MCF 10A (cell line): ENCODE results near the gene SNRNP48. TPM values are rescaled to one million over a fixed set of nuclear protein-coding genes. Genes with fewer than 3 reads are reported as not detected.

Experiments used
- BruUV-seq: library from RNA; stranded (reverse); fragments of 400-500 nt; replicated peaks from 2 replicates; lab custom pipeline; 2021; lab: Mats Ljungman, UMichigan
- CTCF ChIA-PET: fragments of 300-600 bp; sonication (Branson Sonifier 250); formaldehyde crosslinking; extraction: SDS; loops from one replicate; lab custom pipeline; 2021; ENCODE audit warnings: antibody characterized with exemption, inconsistent platforms; lab: Yijun Ruan, JAX
- POLR2A ChIA-PET: fragments of 300-600, 350-650 bp; sonication (Branson Sonifier 250); formaldehyde crosslinking; extraction: SDS; loops from one replicate; lab custom pipeline; 2020; ENCODE audit warnings: antibody characterized with exemption, inconsistent platforms; lab: Yijun Ruan, JAX
- DNase-seq: peaks from one replicate; pipeline ENCODE4 v3.0.0-alpha.2; 2018; ENCODE audit not compliant: unreplicated experiment
- H3K27ac Mint-ChIP-seq: one replicate; pipeline ENCODE4 v1.8.0; 2022; ENCODE audit warnings: mild to moderate bottlenecking, low read depth, mixed read lengths; ENCODE audit not compliant: unreplicated experiment
- H3K27me3 Mint-ChIP-seq: one replicate; pipeline ENCODE4 v1.8.0; 2022; ENCODE audit warnings: mixed read lengths; ENCODE audit not compliant: insufficient read depth, unreplicated experiment
- H3K36me3 Mint-ChIP-seq: one replicate; pipeline ENCODE4 v1.8.0; 2022; ENCODE audit warnings: mild to moderate bottlenecking, moderate library complexity, mixed read lengths; ENCODE audit not compliant: insufficient read depth, unreplicated experiment
- H3K4me1 Mint-ChIP-seq: one replicate; pipeline ENCODE4 v1.8.0; 2022; ENCODE audit warnings: mixed read lengths; ENCODE audit not compliant: insufficient read depth, unreplicated experiment
- H3K4me3 Mint-ChIP-seq: one replicate; pipeline ENCODE4 v1.8.0; 2022; ENCODE audit warnings: mild to moderate bottlenecking, moderate library complexity, mixed read lengths; ENCODE audit not compliant: unreplicated experiment
- H3K9me3 Mint-ChIP-seq: one replicate; pipeline ENCODE4 v1.8.0; 2022; ENCODE audit warnings: mixed read lengths; ENCODE audit not compliant: unreplicated experiment
- intact Hi-C: fragments of 100-400 bp; cut with micrococcal nuclease; formaldehyde crosslinking; loops from 2 replicates; pipeline ENCODE4 v1.14.1; 2022
- total RNA-seq: library from RNA; stranded (reverse); gene quantifications from 2 replicates; pipeline ENCODE4 v1.2.3, GENCODE V29; 2022
- TF ChIP-seq, protein P1 (sequence below): fragments of 200-600 bp; IDR thresholded peaks from one replicate; pipeline ENCODE4 v1.8.0; 2022; ENCODE audit warnings: antibody characterized with exemption, mild to moderate bottlenecking; ENCODE audit not compliant: unreplicated experiment

SNRNP48 gene
- total RNA-seq, 1 experiment from 2014 or later, result 10.2 TPM

DNA sequence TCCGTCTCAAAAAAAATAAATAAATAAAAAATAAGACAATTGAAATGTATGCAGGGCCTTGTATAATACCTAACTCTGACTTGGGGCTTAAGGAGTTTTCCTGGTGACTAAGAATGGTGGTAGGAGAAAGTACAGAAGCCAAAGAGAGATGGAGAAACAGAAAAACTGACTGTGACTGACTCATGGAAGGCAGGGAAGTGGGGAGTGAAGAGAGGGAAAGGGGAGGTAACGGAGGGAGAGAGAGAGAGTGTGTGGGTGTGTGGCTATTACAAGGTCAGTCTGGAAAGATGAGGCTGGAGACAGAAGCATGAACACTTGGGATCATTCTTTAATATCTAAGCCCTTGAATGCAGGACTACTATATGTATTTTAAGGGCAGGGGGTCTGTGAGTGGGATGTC is 38.5 kb downstream of the SNRNP48 start:
- Mint-ChIP-seq H3K4me3 (no peak overlapping the region), H3K27ac (no peak overlapping the region), H3K9me3 (peaks cover 7% of the 10 kb centered on the region), H3K36me3 (no peaks in the 10 kb centered on the region), H3K4me1 (no peaks in the 10 kb centered on the region), H3K27me3 (no peaks in the 10 kb centered on the region)
- POLR2A ChIA-PET, result no interaction called here
- TF ChIP-seq, protein P1, sequence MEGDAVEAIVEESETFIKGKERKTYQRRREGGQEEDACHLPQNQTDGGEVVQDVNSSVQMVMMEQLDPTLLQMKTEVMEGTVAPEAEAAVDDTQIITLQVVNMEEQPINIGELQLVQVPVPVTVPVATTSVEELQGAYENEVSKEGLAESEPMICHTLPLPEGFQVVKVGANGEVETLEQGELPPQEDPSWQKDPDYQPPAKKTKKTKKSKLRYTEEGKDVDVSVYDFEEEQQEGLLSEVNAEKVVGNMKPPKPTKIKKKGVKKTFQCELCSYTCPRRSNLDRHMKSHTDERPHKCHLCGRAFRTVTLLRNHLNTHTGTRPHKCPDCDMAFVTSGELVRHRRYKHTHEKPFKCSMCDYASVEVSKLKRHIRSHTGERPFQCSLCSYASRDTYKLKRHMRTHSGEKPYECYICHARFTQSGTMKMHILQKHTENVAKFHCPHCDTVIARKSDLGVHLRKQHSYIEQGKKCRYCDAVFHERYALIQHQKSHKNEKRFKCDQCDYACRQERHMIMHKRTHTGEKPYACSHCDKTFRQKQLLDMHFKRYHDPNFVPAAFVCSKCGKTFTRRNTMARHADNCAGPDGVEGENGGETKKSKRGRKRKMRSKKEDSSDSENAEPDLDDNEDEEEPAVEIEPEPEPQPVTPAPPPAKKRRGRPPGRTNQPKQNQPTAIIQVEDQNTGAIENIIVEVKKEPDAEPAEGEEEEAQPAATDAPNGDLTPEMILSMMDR, result no peak
- CTCF ChIA-PET, result no interaction called here
- intact Hi-C loops, result no loop called here
- no peak for DNase-seq
- BruUV-seq, result no TSS peak

DNA sequence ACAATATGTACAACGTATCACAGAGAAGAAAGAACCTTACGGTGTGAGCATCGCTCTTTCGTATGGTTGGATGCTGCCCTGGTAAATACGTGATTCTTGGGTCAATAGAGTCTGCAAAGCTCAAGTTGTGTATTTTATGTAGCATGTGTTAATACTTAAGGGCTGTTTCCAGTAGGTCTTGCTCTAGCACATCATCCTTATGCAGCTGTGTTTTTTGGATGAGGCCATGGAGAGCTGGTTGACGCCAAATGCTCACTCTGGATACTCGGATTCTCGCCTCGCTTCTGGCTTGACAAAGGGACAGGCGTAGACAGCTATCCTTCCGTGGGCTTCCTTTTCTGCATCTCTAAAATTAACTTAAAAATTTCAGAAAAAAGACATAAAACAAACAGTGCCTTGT is 38.9 kb downstream of the SNRNP48 start:
- BruUV-seq, result no TSS peak
- Mint-ChIP-seq H3K4me1 (no peaks in the 10 kb centered on the region), H3K27me3 (no peaks in the 10 kb centered on the region), H3K4me3 (no peak overlapping the region), H3K36me3 (no peaks in the 10 kb centered on the region), H3K27ac (no peak overlapping the region), H3K9me3 (peaks cover 7% of the 10 kb centered on the region)
- no peak for DNase-seq
- ChIA-PET POLR2A (no interaction called here), CTCF (no interaction called here)
- intact Hi-C loops, result no loop called here
- TF ChIP-seq, protein P1, result no peak

DNA sequence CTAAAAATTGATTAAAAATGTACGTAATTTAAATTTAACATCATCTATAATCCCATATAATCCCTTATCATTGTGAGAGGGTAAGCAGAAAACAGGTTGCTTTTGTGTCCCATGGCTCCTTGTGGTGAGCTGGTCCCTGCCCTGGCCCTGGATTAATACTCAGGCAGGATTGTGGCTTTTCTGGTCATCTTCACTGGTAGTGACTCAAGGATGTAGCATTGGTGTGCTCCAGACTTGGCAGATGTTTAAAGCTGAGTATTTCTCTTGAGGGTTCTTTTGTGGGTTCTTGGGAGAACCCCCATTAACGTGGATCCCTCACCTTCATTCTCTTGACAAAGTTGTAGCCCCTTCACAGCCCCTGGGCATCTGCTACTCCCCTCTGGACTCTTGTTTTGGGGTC is 39.3 kb downstream of the SNRNP48 start:
- ChIA-PET POLR2A (no interaction called here), CTCF (no interaction called here)
- intact Hi-C loops, result no loop called here
- no peak overlapping the region for H3K4me3 Mint-ChIP-seq
- no TSS peak for BruUV-seq
- no peaks in the 10 kb centered on the region for H3K27me3 Mint-ChIP-seq
- TF ChIP-seq, protein P1, result no peak
- no peaks in the 10 kb centered on the region for H3K36me3 Mint-ChIP-seq
- peaks cover 7% of the 10 kb centered on the region for H3K9me3 Mint-ChIP-seq
- no peak overlapping the region for H3K27ac Mint-ChIP-seq
- no peaks in the 10 kb centered on the region for H3K4me1 Mint-ChIP-seq
- no peak for DNase-seq

DNA sequence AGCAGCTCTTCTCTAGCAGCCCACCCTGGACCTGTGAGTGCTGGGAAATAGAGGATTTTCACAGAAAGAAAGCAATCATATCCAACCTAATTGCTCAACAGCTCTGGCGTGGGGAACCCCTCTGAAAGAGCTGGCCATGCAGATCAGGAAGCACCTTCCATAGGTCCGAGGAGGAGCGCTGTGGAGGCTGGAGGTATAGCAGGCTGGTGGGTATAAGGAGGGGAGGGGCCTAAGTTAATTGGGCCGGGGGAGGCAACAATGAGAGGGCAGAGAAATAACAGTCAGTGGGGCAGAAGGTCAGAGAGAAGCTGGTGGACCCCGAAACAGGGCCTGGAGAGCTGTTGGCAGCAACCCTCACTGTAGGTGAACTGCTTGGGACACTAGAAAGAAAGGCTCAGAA is 40.8 kb downstream of the SNRNP48 start:
- ChIA-PET CTCF (interaction anchor here (1.3 kb wide), 1 partner anchor 16 kb away, joined by 5 read pairs; no protein-coding TSS in a partner anchor), POLR2A (interaction anchor here (0.6 to 1.2 kb wide), 2 partner anchors 13 kb away, joined by 4 to 5 read pairs; no protein-coding TSS in a partner anchor)
- Mint-ChIP-seq H3K9me3 (peaks cover 7% of the 10 kb centered on the region), H3K4me1 (no peaks in the 10 kb centered on the region), H3K4me3 (no peak overlapping the region), H3K27ac (no peak overlapping the region), H3K27me3 (no peaks in the 10 kb centered on the region), H3K36me3 (no peaks in the 10 kb centered on the region)
- TF ChIP-seq, protein P1, result no peak
- BruUV-seq, result no TSS peak
- intact Hi-C loops, result no loop called here
- no peak for DNase-seq
